GM18508 (cell line): ENCODE data around the gene CEP135.
"Not testable (repeated sequence)": the region's sequence is repeated elsewhere in the genome, so short reads cannot be mapped to it uniquely, and the experiment has no call there.

ENCODE experiments used
- ATAC-seq: cut with Tn5 transposase; IDR thresholded peaks from one replicate; pipeline ENCODE4 v1.9.1; 2021; ENCODE audit warnings: moderate number of reproducible peaks; ENCODE audit not compliant: insufficient read depth, unreplicated experiment

Gene CEP135

DNA sequence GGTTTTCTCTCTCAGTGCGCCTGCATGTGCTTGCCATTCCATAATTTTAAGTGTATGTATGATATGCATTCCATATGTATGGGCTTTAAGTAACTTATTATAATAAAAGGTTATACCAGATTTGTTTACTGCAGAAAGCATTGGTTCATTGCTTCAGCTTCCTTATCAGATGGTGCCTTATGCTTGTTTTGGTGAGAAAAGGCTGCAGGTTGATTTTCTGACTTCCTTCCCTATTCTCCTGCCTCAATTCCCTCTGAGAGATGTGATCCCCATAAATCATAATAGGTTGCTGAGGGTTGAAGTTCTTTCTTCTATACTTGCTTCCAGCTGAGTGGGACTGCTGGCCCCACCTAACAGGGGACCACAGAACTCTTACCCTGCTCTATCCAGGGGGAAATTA, 10.3 kb upstream of the CEP135 start:
- ATAC-seq: no peak

DNA sequence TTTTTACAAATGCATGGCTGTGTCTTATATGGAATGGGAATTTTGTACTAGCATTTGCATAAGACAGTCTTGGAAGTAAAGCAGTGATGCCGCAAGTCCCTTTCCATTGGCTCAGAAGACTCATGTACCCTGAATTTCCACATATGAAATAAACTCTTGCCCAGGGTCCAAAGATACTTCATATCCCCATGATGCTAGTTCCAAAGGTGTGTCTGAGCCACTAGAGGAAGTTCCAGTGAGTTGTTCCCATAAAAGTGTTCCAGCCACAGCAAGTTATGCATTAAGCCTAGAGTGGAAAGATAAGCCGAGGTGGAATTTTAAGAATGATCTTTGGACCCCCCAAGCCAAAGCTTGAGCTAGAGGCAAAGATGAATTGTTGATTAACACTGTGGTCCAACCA, 9.3 kb upstream of the CEP135 start:
- ATAC-seq: no peak

DNA sequence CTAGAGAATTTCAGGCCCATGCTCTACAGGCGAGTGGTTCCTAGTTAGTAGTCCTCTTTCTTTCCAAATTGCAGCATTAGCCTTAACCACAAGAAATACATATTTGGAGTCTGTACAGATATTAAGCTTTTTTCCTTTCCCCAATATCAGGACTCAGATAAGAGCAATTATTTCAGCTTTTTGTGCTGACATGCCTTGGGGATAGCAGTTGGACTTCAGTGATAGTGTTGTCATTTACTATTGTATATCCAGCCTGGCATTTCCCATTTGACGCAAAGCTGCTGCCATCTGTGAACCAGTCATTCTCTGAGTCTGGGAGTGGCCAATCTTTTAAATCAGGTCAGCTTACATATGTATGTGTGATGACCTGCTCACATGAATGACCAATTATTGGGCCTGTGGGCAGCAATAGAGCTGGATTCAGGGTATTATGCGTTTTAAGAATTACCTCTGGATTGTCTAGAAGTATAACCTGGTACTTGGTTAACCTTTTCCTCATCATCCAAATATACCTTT, 6.8 kb upstream of the CEP135 start:
- no peak for ATAC-seq

DNA sequence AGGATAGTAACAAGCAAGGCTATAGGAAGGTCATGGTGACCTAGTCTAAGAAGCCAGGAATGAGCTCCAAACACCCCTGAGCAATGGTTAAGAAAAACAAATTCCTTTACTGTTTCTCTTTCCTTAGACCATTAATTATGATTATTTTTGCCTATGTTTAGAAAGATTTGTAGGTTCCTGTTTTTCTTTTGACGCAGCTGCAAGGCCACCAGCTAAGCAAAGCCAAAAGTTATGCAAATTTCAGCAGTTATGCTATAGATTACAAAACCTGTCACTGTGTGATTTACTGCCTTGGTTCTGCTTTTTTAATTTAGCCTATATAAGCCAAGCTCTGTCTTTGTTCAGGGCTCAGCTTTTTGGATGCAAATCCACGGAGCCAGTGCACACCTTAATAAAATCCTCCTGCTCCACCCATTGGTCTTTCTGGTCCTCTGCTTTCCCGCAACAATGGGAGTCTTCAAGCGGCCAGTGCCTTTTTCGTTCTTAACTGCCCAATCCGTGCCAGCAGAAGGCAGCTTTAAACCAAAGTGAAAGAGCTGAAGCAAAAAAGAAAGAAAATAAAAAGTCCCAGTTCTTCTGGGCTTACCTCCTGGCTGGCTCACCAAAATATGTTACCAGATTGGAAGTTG, 1.4 kb upstream of the CEP135 start:
- ATAC-seq: peak; percentile 22

GRCh38 chr4:55947912-55948725, 626 bp upstream of the CEP135 start:
- peak; percentile 21 for ATAC-seq

- ATAC-seq: no peak
These were observed 697 bp downstream of the CEP135 start for GRCh38 chr4:55949482-55949802.

DNA sequence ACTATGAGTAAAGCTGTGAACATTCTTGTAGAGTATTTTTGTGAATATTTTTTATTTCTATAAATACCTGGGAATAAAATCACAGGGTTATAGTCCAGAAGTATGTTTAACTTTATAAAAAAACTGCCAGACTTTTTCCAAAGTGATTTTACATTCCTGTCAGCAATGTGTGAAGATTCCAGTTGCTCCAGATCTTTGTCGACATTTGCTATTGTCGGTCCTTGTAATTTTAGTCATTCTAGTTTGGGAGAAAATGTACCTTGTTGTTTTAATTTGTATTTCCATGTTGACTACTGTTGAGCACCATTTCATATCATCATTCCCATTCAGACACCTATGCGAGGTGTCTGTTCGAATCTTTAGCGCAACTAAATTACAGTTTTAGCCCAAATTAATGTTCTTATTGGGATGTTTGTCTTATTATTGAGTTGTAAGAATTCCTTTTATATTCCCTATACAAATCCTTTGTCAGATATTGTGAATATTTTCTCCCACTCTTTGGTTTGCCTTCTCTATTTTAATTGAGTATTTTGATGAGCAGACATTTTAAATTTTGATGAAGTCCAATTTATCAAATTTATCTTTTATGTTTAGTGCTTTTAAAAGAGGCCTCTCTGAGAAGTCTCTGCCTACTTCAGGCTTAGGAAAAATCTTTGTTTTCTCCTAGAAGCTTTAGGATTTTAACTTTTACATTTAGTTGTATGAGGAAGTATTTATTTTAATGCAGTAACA, 2.6 kb downstream of the CEP135 start:
- ATAC-seq: no peak

DNA sequence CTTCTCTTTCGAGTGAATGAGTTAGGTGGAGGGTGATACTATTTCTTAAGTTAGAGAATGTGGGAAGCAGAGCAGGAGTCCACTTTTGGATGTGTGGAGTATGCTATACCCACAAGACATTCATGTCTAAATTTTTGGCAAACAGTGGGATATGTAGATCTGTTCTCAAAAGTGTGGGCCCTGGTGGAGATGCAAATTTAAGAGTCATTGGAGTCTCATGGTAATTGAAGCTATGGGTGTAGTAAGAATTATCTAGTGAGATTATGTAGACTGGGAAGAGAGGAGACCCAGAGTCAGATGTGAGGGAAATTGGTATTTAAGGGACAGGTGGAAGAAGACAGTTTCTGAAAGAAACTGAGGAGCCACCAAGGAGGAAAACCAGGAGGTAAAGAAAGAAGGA, 7.0 kb downstream of the CEP135 start:
- ATAC-seq: no peak

DNA sequence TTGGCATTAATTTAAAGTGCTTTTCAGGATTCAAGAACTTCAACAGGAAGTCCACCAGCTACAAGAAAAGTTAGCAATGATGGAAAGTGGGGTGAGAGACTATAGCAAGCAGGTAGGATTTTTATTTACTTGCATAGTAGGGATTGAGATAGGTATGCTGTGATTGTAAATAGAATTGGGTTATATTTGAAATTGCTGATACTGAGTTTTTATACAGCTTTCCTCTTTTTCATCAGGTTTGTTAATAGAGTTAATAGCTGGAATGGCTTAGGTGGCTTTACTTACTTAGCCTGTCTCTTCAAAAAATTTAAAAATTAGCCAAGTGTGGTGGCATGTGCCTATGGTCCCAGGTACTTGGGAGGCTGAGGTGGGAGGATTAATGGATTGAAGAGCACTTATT, 10.9 kb downstream of the CEP135 start:
- no peak for ATAC-seq

- no peak for ATAC-seq
These were observed 15.3 kb downstream of the CEP135 start for GRCh38 chr4:55964046-55964445.

- no peak for ATAC-seq
These were observed 16.8 kb downstream of the CEP135 start for GRCh38 chr4:55965585-55965984.

GRCh38 chr4:55966324-55966723, 17.6 kb downstream of the CEP135 start:
- not testable (repeated sequence) for ATAC-seq

DNA sequence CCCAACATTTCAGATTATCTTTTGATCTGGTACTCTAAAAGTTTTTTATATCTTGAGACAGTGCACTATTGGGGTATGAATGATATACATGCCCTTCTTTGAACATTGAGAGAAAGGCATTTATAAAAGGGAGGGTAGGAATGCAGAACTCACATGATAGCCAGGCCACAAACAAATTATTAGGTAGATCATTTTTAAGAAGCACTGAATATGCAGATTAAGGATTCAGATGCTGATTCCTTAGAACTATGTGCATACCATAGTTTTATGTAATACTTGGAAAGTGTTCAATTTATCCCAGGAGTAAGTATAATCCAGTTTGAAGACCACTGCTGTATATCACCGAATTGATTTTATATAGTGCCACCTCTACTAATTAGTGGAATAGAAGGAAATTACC, 18.6 kb downstream of the CEP135 start:
- no peak for ATAC-seq

DNA sequence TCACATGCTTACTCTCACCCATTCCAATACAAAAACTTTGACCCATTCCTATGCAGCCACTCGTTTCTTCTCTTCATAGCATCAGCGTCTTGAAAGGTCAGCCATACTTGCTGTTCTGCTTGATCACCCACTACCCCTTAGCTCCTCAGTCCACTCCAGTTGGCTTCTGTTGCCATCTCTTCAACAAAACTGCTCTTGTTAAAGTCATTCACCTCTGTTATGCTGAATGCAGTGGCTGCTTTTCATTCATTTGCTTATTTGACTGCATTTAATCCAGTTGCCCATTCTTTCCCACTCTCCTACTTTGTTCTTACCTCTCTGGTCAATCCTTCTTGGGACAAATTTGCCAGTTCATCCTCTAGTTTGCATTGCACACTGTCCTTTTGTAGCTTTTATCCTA, 24.9 kb downstream of the CEP135 start:
- ATAC-seq: no peak

DNA sequence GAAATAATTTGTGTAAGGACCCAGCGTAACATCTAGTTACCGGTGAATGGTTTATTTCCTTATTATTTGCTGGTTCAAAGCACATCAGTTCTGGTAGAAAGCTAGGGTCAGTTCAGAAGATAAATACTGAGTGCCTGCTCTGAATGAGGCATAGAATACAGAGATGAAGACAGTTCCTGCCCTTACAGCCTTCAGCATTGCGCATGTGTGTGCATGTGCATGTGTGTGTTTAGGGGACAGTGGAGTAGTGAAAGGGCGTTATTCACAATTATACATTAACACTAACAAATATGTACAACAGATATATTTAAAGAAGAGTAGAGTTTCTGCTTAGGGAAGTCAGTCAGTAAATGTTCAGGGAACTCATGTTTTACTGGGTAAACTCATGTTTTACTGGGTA, 29.1 kb downstream of the CEP135 start:
- no peak for ATAC-seq

GRCh38 chr4:55979562-55979961, 30.8 kb downstream of the CEP135 start:
- ATAC-seq: no peak

DNA sequence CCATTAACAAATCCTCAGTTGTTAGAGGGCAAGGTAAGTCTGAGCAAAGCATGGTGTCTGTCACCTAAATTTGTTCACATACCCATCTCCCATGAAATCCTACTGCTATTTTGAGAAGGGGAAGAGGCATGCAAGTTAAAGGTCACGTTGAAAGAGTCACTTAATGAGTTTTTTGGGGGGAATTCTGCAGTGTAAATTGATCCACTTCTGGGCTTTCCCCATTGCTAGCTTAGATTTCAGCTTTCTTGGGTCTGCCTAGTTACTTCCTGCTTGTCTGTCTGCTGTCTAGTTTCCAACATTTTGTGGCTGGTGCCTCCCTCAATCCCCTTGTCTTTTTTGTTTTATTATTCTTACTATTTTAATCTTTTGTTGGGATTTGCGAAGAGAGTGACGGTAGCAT, 32.0 kb downstream of the CEP135 start:
- ATAC-seq: no peak

GRCh38 chr4:55982976-55983375, 34.2 kb downstream of the CEP135 start:
- ATAC-seq: no peak

DNA sequence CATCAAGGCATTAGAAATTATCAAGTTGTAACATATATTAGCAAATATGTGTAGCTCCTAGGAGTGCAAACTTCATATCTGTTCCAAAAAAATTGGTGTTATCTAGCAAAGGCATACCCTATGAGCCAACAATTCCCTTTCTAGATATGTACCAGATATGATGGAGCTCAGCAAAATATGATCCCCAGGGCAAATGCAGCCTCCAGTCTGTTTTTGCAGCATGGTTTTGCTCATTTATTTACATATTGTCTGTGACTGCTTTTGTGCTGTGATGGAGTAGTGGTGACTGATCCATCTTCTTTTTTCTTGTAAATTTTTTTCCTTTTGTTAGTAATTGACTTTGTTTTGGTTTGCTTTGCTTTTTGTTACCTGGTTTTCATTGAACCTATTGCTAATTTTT, 41.0 kb downstream of the CEP135 start:
- ATAC-seq: no peak

- ATAC-seq: peak; percentile 90
These were observed 45.4 kb downstream of the CEP135 start for GRCh38 chr4:55993994-55994663.

- no peak for ATAC-seq
These were observed 47.9 kb downstream of the CEP135 start for GRCh38 chr4:55996646-55997045.
